ENCODE results near the gene EIF4G2.

Gene EIF4G2

GRCh38 chr11:10856689-10857458 lies 48.1 kb upstream of the EIF4G2 start:
- Histone ChIP-seq H3F3A (ENCODE audit: insufficient read depth, low read length) (no peaks in the 10 kb centered on the region), H2AFZ (ENCODE audit: low read length) (0 out of 2 replicates have a peak overlapping the region, but pooled peaks have one; percentile 50), H3K9me3 (ENCODE audit: low read length) (no peaks in the 10 kb centered on the region), H3K9me2 (ENCODE audit: low read depth, low read length) (no peaks in the 10 kb centered on the region), H3K4me1 (ENCODE audit: insufficient read depth, low read length, severe bottlenecking) (peaks cover 19% of the 10 kb centered on the region), H3K27ac (ENCODE audit: low read depth, low read length, poor library complexity, severe bottlenecking) (peak overlapping the region; percentile 78), H4K20me1 (ENCODE audit: insufficient read depth, low read length) (no peaks in the 10 kb centered on the region), H3K36me3 (ENCODE audit: insufficient read depth, low read length) (peaks cover 51% of the 10 kb centered on the region), H3K27me3 (ENCODE audit: insufficient read depth, low read length) (no peaks in the 10 kb centered on the region), H3K79me2 (ENCODE audit: insufficient read depth, low read length) (peaks cover 23% of the 10 kb centered on the region), H3K4me2 (ENCODE audit: low read length) (peak overlapping the region; percentile 100), H3K9ac (ENCODE audit: low read length) (peak overlapping the region; percentile 99), H3K4me3 (ENCODE audit: low read depth, low read length, poor library complexity, severe bottlenecking) (peak overlapping the region; percentile 99)
- TF ChIP-seq EZH2 (IDR thresholded peaks at IDR 0.05; ENCODE audit: borderline replicate concordance, low read length) (no peak), CTCF (IDR thresholded peaks at IDR 0.05; ENCODE audit: low read length) (no peak)

DNA sequence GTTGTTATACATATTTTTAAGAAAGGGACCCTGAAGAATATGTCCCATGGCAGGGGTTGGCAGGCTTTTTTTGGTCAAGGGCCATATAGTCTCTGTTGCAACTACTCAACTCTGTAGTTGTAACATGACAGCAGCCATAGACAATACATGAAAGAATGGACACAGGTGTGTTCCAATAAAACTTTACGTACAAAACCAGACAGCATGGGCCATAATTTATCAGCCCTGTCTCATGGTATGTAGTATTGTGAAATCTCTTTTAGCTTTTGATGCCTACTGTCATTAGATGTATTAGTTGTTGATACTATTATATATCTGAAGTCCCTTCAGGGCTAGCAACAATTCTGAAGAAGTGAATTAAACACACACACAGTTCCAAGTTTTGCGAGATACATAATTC lies 46.6 kb upstream of the EIF4G2 start:
- no peak for TF ChIP-seq CTCF (IDR thresholded peaks at IDR 0.05; ENCODE audit: low read length)
- TF ChIP-seq EZH2 (IDR thresholded peaks at IDR 0.05; ENCODE audit: borderline replicate concordance, low read length) = no peak
- Histone ChIP-seq H3K9me2 (ENCODE audit: low read depth, low read length) (no peaks in the 10 kb centered on the region), H3K4me1 (ENCODE audit: insufficient read depth, low read length, severe bottlenecking) (peaks cover 19% of the 10 kb centered on the region), H3K9ac (ENCODE audit: low read length) (no peak overlapping the region), H3K79me2 (ENCODE audit: insufficient read depth, low read length) (peaks cover 23% of the 10 kb centered on the region), H3K9me3 (ENCODE audit: low read length) (no peaks in the 10 kb centered on the region), H3K27me3 (ENCODE audit: insufficient read depth, low read length) (no peaks in the 10 kb centered on the region), H3K4me2 (ENCODE audit: low read length) (no peak overlapping the region), H3K36me3 (ENCODE audit: insufficient read depth, low read length) (peaks cover 59% of the 10 kb centered on the region), H3K4me3 (ENCODE audit: low read depth, low read length, poor library complexity, severe bottlenecking) (no peak overlapping the region), H3K27ac (ENCODE audit: low read depth, low read length, poor library complexity, severe bottlenecking) (no peak overlapping the region), H2AFZ (ENCODE audit: low read length) (no peak overlapping the region), H3F3A (ENCODE audit: insufficient read depth, low read length) (no peaks in the 10 kb centered on the region), H4K20me1 (ENCODE audit: insufficient read depth, low read length) (no peaks in the 10 kb centered on the region)

DNA sequence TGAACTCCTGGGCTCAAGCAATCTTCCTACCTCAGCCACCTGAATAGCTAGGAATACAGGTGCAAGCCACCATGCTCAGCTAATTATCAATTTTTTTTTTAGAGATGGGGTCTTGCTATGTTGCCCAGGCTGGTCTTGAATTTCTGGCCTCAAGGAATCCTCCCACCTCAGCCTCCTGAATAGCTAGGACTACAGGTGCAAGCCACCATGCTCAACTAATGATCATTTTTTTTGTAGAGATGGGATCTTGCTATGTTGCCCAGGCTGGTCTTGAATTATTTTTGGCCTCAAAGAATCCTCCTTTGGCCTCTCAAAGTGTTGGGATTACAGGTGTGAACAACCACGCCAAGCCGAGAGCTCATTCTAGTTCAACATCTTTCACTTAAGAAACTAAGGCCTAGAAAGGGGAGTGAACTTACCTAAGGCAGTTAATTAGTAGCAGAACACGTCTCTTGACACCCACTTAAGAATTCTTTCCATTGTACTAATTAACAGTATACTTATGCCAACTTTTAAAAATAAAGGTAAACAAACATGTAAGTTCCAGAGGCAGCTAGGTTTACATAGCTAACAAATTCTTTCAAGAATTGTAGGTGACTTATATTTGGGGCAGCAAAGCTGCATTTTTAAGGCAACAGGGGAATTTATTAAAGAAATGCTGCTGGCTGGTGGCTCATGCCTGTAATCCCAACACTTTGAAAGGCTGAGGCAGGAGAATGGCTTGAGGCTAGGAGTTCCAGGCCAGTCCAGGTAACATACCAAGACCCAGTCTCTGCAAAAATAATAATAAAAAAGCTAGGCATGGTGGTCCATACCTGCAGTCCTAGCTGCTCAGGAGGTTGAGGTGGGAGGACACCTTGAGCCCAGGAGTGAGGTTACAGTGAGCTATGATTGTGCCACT lies 39.5 kb upstream of the EIF4G2 start:
- H3K79me2 ChIP-seq (ENCODE audit: insufficient read depth, low read length) = no peaks in the 10 kb centered on the region
- H3K4me1 ChIP-seq (ENCODE audit: insufficient read depth, low read length, severe bottlenecking) = no peaks in the 10 kb centered on the region
- no peak overlapping the region for H3K27ac ChIP-seq (ENCODE audit: low read depth, low read length, poor library complexity, severe bottlenecking)
- H2AFZ ChIP-seq (ENCODE audit: low read length) = no peak overlapping the region
- H3K9me2 ChIP-seq (ENCODE audit: low read depth, low read length) = no peaks in the 10 kb centered on the region
- H3K4me3 ChIP-seq (ENCODE audit: low read depth, low read length, poor library complexity, severe bottlenecking) = no peak overlapping the region
- no peak overlapping the region for H3K9ac ChIP-seq (ENCODE audit: low read length)
- no peaks in the 10 kb centered on the region for H3K9me3 ChIP-seq (ENCODE audit: low read length)
- peaks cover 22% of the 10 kb centered on the region for H3K36me3 ChIP-seq (ENCODE audit: insufficient read depth, low read length)
- H3K27me3 ChIP-seq (ENCODE audit: insufficient read depth, low read length) = no peaks in the 10 kb centered on the region
- TF ChIP-seq CTCF (IDR thresholded peaks at IDR 0.05; ENCODE audit: low read length) = no peak
- TF ChIP-seq EZH2 (IDR thresholded peaks at IDR 0.05; ENCODE audit: borderline replicate concordance, low read length) = no peak
- H4K20me1 ChIP-seq (ENCODE audit: insufficient read depth, low read length) = no peaks in the 10 kb centered on the region
- H3F3A ChIP-seq (ENCODE audit: insufficient read depth, low read length) = no peaks in the 10 kb centered on the region
- no peak overlapping the region for H3K4me2 ChIP-seq (ENCODE audit: low read length)

All from OCI-LY1 (cell line).